ENCODE data around the gene WFIKKN2. TPM values are rescaled to one million over a fixed set of nuclear protein-coding genes. Genes with fewer than 3 reads are reported as not detected.

The WFIKKN2 gene
- total RNA-seq, 1 donor from 2014 or later = 0.07 TPM

DNA sequence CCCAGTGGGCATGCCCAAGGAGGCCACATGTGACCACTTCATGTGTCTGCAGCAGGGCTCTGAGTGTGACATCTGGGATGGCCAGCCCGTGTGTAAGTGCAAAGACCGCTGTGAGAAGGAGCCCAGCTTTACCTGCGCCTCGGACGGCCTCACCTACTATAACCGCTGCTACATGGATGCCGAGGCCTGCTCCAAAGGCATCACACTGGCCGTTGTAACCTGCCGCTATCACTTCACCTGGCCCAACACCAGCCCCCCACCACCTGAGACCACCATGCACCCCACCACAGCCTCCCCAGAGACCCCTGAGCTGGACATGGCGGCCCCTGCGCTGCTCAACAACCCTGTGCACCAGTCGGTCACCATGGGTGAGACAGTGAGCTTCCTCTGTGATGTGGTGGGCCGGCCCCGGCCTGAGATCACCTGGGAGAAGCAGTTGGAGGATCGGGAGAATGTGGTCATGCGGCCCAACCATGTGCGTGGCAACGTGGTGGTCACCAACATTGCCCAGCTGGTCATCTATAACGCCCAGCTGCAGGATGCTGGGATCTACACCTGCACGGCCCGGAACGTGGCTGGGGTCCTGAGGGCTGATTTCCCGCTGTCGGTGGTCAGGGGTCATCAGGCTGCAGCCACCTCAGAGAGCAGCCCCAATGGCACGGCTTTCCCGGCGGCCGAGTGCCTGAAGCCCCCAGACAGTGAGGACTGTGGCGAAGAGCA lies 4.4 kb downstream of the WFIKKN2 start:
- H3K4me1 ChIP-seq (ENCODE audit: insufficient read depth, low read length) = peaks cover 6% of the 10 kb centered on the region
- no peak for TF ChIP-seq EZH2 (IDR thresholded peaks at IDR 0.05; ENCODE audit: insufficient read depth, low read length)
- TF ChIP-seq, protein P1, sequence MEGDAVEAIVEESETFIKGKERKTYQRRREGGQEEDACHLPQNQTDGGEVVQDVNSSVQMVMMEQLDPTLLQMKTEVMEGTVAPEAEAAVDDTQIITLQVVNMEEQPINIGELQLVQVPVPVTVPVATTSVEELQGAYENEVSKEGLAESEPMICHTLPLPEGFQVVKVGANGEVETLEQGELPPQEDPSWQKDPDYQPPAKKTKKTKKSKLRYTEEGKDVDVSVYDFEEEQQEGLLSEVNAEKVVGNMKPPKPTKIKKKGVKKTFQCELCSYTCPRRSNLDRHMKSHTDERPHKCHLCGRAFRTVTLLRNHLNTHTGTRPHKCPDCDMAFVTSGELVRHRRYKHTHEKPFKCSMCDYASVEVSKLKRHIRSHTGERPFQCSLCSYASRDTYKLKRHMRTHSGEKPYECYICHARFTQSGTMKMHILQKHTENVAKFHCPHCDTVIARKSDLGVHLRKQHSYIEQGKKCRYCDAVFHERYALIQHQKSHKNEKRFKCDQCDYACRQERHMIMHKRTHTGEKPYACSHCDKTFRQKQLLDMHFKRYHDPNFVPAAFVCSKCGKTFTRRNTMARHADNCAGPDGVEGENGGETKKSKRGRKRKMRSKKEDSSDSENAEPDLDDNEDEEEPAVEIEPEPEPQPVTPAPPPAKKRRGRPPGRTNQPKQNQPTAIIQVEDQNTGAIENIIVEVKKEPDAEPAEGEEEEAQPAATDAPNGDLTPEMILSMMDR (IDR thresholded peaks at IDR 0.05; ENCODE audit: insufficient read depth, low read depth, low read length) = no peak
- H2AFZ ChIP-seq (ENCODE audit: low read depth, low read length) = no peak overlapping the region
- Mint-ChIP-seq H3K4me1 (ENCODE audit: low read depth, unreplicated experiment) (peaks cover 13% of the 10 kb centered on the region), H3K27me3 (ENCODE audit: low read depth, unreplicated experiment) (peaks cover 16% of the 10 kb centered on the region), H3K27ac (ENCODE audit: unreplicated experiment) (peak overlapping the region; percentile 34), H3K36me3 (ENCODE audit: low read depth, unreplicated experiment) (no peaks in the 10 kb centered on the region), H3K9me3 (ENCODE audit: unreplicated experiment) (no peaks in the 10 kb centered on the region), H3K4me3 (ENCODE audit: unreplicated experiment) (no peak overlapping the region)
- H3K79me2 ChIP-seq (ENCODE audit: insufficient read depth, low read length) = no peaks in the 10 kb centered on the region
- no peaks in the 10 kb centered on the region for H3K9me3 ChIP-seq (ENCODE audit: insufficient read depth, low read depth, low read length)
- no peak overlapping the region for H3K27ac ChIP-seq (ENCODE audit: low read depth, low read length)
- H3K4me3 ChIP-seq (ENCODE audit: insufficient read depth, low read depth, low read length) = no peak overlapping the region
- DNase-seq (ENCODE audit: low read depth) (no peak), FAIRE-seq (no peak)
- no peaks in the 10 kb centered on the region for H3K27me3 ChIP-seq (ENCODE audit: insufficient read depth, low read length)
- H3K9ac ChIP-seq (ENCODE audit: low read length) = no peak overlapping the region
- no peak overlapping the region for H3K4me2 ChIP-seq (ENCODE audit: low read length)
- no peaks in the 10 kb centered on the region for H3K36me3 ChIP-seq (ENCODE audit: insufficient read depth, low read length)
- no peaks in the 10 kb centered on the region for H4K20me1 ChIP-seq (ENCODE audit: insufficient read depth, low read length)

DNA sequence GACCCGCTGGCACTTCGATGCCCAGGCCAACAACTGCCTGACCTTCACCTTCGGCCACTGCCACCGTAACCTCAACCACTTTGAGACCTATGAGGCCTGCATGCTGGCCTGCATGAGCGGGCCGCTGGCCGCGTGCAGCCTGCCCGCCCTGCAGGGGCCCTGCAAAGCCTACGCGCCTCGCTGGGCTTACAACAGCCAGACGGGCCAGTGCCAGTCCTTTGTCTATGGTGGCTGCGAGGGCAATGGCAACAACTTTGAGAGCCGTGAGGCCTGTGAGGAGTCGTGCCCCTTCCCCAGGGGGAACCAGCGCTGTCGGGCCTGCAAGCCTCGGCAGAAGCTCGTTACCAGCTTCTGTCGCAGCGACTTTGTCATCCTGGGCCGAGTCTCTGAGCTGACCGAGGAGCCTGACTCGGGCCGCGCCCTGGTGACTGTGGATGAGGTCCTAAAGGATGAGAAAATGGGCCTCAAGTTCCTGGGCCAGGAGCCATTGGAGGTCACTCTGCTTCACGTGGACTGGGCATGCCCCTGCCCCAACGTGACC lies 5.0 kb downstream of the WFIKKN2 start:
- Histone ChIP-seq H3K4me1 (ENCODE audit: insufficient read depth, low read length) (peaks cover 3% of the 10 kb centered on the region), H3K9me3 (ENCODE audit: insufficient read depth, low read depth, low read length) (no peaks in the 10 kb centered on the region), H3K4me3 (ENCODE audit: insufficient read depth, low read depth, low read length) (no peak overlapping the region), H3K9ac (ENCODE audit: low read length) (no peak overlapping the region), H3K79me2 (ENCODE audit: insufficient read depth, low read length) (no peaks in the 10 kb centered on the region), H4K20me1 (ENCODE audit: insufficient read depth, low read length) (no peaks in the 10 kb centered on the region), H3K27ac (ENCODE audit: low read depth, low read length) (no peak overlapping the region), H3K4me2 (ENCODE audit: low read length) (no peak overlapping the region), H3K36me3 (ENCODE audit: insufficient read depth, low read length) (no peaks in the 10 kb centered on the region), H2AFZ (ENCODE audit: low read depth, low read length) (no peak overlapping the region), H3K27me3 (ENCODE audit: insufficient read depth, low read length) (no peaks in the 10 kb centered on the region)
- Mint-ChIP-seq H3K27me3 (ENCODE audit: low read depth, unreplicated experiment) (peaks cover 14% of the 10 kb centered on the region), H3K9me3 (ENCODE audit: unreplicated experiment) (no peaks in the 10 kb centered on the region), H3K4me3 (ENCODE audit: unreplicated experiment) (no peak overlapping the region), H3K4me1 (ENCODE audit: low read depth, unreplicated experiment) (peaks cover 11% of the 10 kb centered on the region), H3K36me3 (ENCODE audit: low read depth, unreplicated experiment) (no peaks in the 10 kb centered on the region), H3K27ac (ENCODE audit: unreplicated experiment) (no peak overlapping the region)
- TF ChIP-seq EZH2 (IDR thresholded peaks at IDR 0.05; ENCODE audit: insufficient read depth, low read length) = no peak
- TF ChIP-seq, protein P1 (IDR thresholded peaks at IDR 0.05; ENCODE audit: insufficient read depth, low read depth, low read length) = no peak
- DNase-seq (ENCODE audit: low read depth) (no peak), FAIRE-seq (no peak)
